Endometrial microvascular endothelial cells (primary cell): ENCODE data around the gene PRSS36. TPM values are rescaled to one million over a fixed set of nuclear protein-coding genes. Genes with fewer than 3 reads are reported as not detected.
"Not testable (repeated sequence)": the region's sequence is repeated elsewhere in the genome, so short reads cannot be mapped to it uniquely, and the experiment has no call there.

ENCODE experiments used
- in situ Hi-C: cut with HindIII; loops from 2 replicates; pipeline ENCODE4 v1.10.0; 2017; ENCODE audit warnings: low sequenced_read_pairs, low pct_unique_long_range_greater_than_20kb; ENCODE audit errors: inconsistent ontology term
- total RNA-seq: library from RNA; depleted of rRNA; stranded (reverse); fragments of >200 nt; gene quantifications from one replicate; pipeline ENCODE4 v1.2.3, GENCODE V29; 2015; ENCODE audit errors: inconsistent ontology term

Gene PRSS36
- total RNA-seq = not detected

- in situ Hi-C loops = no loop called here
These were observed at the start of gene PRSS36 for GRCh38 chr16:31149894-31150890. TSS of gene PRSS36 (minus strand) at chr16:31150066. CDS start at chr16:31150035, 31 bp downstream.

DNA sequence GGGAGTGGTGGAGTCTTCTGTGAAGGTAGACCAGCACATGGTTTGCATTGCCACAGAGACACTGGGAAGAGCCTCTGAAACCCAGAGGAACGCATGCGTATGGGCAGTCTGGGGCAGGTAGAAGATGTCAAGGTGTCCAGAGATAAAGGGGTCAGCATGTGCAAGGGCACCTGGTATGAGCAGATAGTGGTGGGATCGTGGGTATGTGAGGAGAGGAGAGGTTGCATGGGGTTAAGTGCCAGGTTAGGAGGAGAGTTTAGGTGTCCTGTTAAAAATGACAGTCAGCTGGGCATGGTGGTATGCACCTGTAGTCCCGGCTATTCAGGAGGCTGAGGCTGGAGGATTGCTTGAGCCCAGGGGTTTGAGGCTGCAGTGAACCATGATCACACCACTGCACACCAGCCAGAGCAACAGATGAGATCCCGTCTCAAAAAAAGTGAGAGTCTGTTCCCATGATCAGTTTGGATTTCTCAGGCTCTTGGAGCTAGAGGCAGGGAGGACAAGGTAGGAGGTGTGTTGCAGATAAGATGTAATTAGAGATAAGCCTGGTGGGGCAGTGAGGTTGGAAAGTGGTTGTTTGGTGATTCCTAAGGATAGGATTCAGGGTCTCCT lies 49.7 kb upstream of the PRSS36 start:
- in situ Hi-C loops = no loop called here

DNA sequence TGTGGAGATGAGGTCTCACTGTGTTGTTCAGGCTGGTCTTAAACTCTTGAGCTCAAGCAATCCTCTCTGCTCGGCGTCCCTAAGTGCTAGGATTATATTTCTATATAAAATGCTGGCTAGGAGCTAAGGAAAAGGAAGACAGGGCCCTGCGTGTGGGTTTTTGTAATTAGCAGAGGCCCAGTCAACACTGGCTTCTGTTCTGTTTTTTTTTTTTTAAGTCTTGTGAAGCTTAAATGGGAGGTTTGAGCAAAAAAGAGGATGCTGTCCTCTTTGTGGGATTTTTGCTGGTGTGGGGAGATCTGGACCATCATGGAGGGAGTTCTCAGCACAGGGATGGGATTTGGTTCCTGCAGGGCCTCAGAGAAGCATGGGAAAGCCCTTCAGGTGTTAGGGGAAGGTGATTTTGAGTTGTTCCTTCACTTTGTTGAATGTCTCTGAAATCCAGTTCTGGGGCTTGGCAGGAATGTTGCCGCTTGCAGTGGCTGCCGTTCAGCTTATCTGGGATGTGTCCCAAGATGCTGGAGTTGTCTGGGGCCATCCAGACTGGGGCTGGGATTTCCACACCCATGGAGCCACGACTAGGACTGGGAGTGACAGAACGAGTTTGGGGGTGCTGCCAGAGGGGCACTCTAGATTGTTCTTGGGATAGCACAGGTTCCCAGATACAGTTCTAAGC lies 48.5 kb upstream of the PRSS36 start:
- in situ Hi-C loops = no loop called here

GRCh38 chr16:31196324-31197088 lies 46.6 kb upstream of the PRSS36 start:
- in situ Hi-C loops = no loop called here

DNA sequence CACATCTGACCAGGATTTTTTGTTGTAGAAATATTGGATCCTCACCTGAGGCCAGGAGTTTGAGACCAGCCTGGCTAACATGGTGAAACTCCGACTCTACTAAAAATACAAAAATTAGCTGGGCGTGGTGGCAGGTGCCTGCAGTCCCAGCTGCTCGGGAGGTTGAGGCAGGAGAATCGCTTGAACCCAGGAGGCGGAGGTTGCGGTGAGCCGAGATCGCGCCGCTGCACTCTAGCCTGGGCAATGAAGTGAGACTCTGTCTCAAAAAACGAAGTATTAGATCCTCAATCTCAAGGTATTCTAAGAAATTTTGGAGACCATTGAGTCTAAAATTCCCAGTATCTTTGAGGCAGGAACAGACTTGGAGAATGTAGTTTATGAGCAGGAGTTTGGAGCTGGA lies 46.0 kb upstream of the PRSS36 start:
- in situ Hi-C loops = not testable (repeated sequence)

DNA sequence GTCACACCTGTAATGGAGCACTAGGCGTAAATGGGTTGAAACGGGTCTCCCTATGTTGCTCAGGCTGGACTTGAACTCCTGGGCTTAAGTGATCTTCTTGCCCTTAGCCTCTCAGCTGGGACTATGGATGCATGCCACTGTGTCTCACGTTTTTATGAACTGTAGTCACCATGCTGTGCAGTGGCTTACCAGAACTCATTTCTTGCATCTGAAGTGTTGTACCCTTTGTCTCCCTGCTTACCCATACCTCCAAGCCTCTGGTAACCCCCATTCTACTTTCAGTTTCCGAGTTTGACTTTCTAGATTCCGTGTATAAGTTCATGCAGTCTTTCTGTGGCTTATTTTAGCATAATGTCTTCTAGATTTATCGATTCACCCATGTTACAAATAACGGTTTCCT lies 45.0 kb upstream of the PRSS36 start:
- in situ Hi-C loops = no loop called here

DNA sequence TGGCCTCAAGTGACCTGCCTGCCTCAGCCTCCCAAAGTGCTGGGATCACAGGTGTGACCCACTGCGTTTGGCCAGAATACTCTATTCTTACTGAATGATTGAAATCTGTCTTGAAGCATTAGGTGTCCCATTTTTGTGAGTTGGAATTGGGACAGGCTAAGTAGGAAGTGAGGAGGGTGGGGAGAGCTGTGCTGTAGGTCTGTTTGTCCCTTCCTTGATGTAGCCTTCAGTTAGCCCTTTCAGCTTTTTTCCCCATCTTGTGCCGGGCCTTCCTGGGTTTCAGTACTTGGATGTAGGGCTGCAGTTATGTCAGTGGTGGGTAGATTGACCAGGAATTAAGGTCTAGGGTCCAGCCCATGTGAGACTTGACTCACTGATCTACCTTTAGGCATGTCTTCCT lies 44.0 kb upstream of the PRSS36 start:
- in situ Hi-C loops = no loop called here

DNA sequence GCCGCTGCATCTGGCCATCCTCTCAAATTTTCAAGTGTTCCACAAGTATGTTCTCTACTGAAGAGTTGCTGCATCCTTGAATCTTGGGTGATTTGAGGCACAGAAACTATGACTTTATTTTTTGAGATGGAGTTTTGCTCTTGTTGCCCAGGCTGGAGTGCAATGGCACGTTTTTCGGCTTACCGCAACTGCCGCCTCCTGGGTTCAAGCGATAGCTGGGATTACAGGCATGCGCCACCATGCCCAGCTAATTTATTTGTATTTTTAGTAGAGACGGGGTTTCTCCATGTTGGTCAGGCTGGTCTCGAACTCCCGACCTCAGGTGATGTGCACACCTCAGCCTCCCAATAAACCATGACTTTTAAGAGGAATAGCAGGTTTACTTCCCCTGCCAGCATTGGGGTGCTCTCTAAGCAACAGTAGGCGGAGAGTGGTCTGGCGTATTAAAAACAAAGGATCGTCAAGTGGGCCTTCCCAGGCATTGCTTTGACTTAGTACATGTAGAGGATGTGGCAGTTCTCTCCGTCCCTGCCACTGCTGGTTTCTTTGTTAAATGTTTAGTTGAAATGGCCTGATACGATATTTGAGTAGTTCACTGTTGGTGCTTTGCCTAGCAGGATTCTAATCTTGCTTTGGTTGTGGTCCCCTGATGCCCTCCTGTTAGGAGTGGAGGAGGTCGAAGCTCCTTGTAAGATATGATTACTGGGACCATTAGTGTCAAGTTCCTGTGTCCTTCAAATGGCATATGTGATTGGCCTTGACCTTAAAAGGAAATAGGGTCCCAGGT lies 43.2 kb upstream of the PRSS36 start:
- in situ Hi-C loops = no loop called here

DNA sequence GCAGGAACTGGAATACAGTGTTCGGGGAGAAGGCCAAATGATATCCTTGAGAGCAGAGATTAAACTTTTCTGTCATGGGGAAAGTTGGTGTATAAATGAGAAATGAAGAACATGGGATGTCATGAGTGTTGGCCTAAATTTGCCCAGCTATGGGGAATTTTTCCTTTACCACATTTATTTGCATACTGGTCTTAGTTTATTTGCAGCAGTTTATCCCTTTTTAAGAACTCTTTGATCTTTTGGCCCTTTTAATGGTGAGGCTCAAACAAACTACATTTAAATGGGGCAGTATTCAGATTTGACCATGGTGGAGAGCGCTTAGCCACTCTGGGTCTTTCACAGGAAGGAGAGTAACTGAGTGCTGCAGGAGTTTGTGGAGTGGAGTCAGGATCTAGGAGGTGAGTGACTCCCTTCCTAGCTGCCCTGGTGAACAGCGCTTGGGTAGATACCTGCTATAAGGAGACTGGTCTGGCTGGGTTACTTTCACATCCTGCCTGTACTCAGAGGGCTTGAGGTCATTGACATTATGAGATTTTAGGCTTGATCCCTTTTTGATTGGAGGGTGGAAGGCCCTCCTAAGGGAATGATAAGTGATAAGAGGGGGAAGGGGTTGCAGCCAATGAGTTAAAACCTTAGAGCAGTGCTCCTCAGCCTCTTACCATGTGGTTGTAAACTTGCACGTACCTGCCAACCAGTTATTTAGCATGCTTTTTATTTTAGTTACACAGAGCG lies 42.0 kb upstream of the PRSS36 start:
- in situ Hi-C loops = no loop called here

- in situ Hi-C loops = no loop called here
These were observed 41.1 kb upstream of the PRSS36 start for GRCh38 chr16:31190818-31191444.

DNA sequence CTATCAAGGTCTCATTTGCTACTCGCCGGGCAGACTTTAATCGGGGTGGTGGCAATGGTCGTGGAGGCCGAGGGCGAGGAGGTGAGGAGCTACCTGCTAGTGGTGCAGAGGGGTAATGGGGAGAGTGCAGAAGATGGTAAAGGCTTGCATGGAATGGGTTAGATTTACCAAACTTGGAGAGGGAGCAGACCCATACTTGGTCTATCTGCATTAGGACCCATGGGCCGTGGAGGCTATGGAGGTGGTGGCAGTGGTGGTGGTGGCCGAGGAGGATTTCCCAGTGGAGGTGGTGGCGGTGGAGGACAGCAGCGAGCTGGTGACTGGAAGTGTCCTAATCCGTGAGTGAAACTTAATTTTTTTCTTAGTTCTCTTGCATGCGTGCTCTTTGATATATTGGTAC lies 40.2 kb upstream of the PRSS36 start:
- in situ Hi-C loops = no loop called here

DNA sequence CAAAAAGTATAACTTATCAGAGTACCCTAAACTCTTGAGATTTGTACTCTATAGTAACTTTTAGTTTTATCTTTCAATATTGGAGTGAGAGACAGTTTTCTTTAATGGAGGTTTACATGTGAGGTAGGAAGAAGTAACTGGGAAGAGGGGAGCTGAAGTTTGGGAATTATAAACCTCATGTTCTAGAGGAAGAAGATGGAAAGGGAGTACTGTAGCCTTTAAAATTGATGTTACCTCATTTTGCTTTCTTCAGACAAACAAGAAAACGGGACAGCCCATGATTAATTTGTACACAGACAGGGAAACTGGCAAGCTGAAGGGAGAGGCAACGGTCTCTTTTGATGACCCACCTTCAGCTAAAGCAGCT lies 39.5 kb upstream of the PRSS36 start:
- in situ Hi-C loops = no loop called here

GRCh38 chr16:31188450-31189411 lies 38.9 kb upstream of the PRSS36 start:
- in situ Hi-C loops = no loop called here

- in situ Hi-C loops = no loop called here
These were observed 37.9 kb upstream of the PRSS36 start for GRCh38 chr16:31187808-31188189.

- in situ Hi-C loops = no loop called here
These were observed 37.3 kb upstream of the PRSS36 start for GRCh38 chr16:31186930-31187807.
